NB4 (cell line): ENCODE data around the gene ABCA4.

Source experiments
- POLR2A ChIP-seq: IDR thresholded peaks from 2 replicates; pipeline ENCODE4 v1.6.1; 2011; ENCODE audit warnings: mild to moderate bottlenecking; ENCODE audit not compliant: insufficient read length; ENCODE audit errors: extremely low read depth
- TF ChIP-seq, protein P1 (sequence below): IDR thresholded peaks from one replicate; pipeline ENCODE4 v1.5.1; 2012; ENCODE audit warnings: low read depth, low read length

DNA sequence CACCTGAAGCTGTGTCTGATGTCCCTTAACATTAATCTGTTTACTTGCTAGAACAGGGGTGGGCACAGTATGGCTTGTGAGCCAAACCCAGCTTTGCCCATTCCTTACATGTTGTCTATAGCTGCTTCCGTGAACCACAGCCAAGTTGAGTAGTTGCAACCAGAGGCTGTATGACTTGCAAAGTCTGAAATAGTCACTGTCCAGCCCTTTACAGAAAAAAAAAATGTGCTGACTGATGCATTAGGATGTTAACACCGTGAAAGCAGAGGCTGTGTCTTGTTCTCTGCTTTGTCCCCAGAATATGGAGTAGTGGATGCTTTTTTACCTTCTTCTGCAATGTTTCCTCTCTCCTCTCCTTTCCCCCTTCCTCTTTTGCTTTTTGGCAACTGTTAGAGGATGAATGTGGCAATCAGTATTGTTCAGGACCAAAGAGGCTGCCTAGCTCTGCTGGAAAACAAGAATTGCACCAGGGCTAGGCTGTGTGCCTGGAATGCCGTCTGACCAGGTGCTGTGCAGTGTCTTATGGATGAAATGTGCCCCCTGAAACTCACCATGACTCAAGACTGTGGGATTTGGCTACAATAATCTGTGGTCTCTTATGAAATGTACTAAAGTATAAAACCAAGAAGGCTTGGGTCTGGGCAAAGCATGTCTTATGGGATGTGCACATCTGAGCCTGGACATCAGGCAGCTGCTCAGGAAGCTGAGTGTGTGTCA is 132.2 kb downstream of the ABCA4 start:
- TF ChIP-seq, protein P1, sequence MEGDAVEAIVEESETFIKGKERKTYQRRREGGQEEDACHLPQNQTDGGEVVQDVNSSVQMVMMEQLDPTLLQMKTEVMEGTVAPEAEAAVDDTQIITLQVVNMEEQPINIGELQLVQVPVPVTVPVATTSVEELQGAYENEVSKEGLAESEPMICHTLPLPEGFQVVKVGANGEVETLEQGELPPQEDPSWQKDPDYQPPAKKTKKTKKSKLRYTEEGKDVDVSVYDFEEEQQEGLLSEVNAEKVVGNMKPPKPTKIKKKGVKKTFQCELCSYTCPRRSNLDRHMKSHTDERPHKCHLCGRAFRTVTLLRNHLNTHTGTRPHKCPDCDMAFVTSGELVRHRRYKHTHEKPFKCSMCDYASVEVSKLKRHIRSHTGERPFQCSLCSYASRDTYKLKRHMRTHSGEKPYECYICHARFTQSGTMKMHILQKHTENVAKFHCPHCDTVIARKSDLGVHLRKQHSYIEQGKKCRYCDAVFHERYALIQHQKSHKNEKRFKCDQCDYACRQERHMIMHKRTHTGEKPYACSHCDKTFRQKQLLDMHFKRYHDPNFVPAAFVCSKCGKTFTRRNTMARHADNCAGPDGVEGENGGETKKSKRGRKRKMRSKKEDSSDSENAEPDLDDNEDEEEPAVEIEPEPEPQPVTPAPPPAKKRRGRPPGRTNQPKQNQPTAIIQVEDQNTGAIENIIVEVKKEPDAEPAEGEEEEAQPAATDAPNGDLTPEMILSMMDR, result no peak
- TF ChIP-seq POLR2A, result no peak
